ENCODE data around the gene TPBG. TPM values are rescaled to one million over a fixed set of nuclear protein-coding genes. Genes with fewer than 3 reads are reported as not detected.

TPBG gene, protein sequence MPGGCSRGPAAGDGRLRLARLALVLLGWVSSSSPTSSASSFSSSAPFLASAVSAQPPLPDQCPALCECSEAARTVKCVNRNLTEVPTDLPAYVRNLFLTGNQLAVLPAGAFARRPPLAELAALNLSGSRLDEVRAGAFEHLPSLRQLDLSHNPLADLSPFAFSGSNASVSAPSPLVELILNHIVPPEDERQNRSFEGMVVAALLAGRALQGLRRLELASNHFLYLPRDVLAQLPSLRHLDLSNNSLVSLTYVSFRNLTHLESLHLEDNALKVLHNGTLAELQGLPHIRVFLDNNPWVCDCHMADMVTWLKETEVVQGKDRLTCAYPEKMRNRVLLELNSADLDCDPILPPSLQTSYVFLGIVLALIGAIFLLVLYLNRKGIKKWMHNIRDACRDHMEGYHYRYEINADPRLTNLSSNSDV
- 92.5 TPM for polyA plus RNA-seq (2013, experiment 1 of 2)
- 93.7 TPM for polyA plus RNA-seq (2013, experiment 2 of 2)

DNA sequence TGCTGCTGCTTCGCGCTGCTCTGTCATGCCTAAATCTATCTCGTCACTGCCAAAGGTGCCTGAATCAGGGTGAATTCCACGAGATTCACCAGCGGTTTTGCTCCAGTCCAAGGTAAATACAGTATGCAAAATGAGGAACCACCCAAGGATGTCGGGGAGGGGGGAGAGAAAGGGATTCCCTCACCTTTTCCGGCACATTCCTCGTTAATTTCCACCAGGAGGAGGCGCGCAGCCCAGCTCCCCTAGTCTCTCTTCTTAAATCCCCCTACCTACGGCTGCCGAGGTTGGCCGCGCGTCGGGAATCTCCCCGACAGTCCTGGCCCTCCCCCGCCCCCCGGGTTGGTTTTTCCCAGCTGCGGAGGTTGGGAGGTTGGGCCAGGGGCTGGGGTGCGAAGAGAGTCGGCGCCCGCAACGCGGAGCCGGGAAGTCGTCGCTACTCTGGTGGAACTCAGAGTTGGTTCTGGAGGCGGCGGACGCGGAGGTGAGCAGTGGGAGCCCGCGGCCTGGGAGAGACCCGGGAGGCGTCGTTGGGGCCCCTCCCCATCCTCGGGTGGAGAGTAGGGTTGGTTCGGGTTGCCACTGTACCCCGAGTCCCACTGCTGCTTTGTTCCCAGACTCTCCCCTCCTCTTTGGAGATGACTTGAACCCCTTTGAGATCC lies at the start of gene TPBG:
TPBG (plus strand) TSS at position 390 of the 659 bp plus-strand sequence. CDS start 1,145 bp downstream, outside the sequence.
- Histone ChIP-seq H2AK5ac (ENCODE audit: low read depth, low read length) (peak within 1 kb of the TSS; percentile 41), H3K9ac (ENCODE audit: low read depth, low read length, poor library complexity) (peak within 1 kb of the TSS; percentile 99), H4K91ac (ENCODE audit: low read depth, low read length, poor library complexity) (no peak within 1 kb of the TSS), H3K4me2 (ENCODE audit: insufficient read depth, low read length, poor library complexity, severe bottlenecking) (peak within 1 kb of the TSS; percentile 90), H3K36me3 (replicated peaks in 1 of 2; ENCODE audit: control insufficient read depth in 2 of 2, insufficient read depth in 2 of 2, low read length in 2 of 2) (peaks cover 3 to 18% of the 10 kb centered on the region in 2 donors), H2BK120ac (ENCODE audit: low read depth, low read length) (peak within 1 kb of the TSS; percentile 84), H3K27me3 (ENCODE audit: control insufficient read depth in 3 of 3, insufficient read depth in 3 of 3, low read depth in 1 of 3, low read length in 3 of 3) (peaks cover 0 to 30% (median 0%) of the 10 kb centered on the region in 3 experiments), H3K4ac (ENCODE audit: low read length) (peak within 1 kb of the TSS; percentile 76), H2BK15ac (ENCODE audit: low read length) (peak within 1 kb of the TSS; percentile 87), H4K8ac (ENCODE audit: low read depth, low read length) (no peak within 1 kb of the TSS), H3K79me1 (ENCODE audit: low read depth, low read length) (peaks cover 7% of the 10 kb centered on the region), H3K9me3 (replicated peaks in 1 of 2; ENCODE audit: control insufficient read depth in 2 of 2, insufficient read depth in 1 of 2, low read depth in 1 of 2, low read length in 2 of 2) (peaks cover 0 to 7% of the 10 kb centered on the region in 2 donors), H3K14ac (ENCODE audit: low read length) (peak within 1 kb of the TSS; percentile 96), H3K4me1 (ENCODE audit: control insufficient read depth in 2 of 2, insufficient read depth in 1 of 2, low read depth in 1 of 2, low read length in 2 of 2) (peaks cover 2 to 7% of the 10 kb centered on the region in 2 donors), H2AFZ (ENCODE audit: low read length) (peak within 1 kb of the TSS; percentile 96), H3K23ac (ENCODE audit: low read depth, low read length, poor library complexity) (peak within 1 kb of the TSS; percentile 96), H2BK5ac (ENCODE audit: low read length) (peak within 1 kb of the TSS; percentile 100), H2BK12ac (ENCODE audit: low read length) (peak within 1 kb of the TSS; percentile 84), H3K4me3 (ENCODE audit: low read length in 2 of 2) (peak within 1 kb of the TSS; percentile 82 to 85), H3K27ac (replicated peaks; ENCODE audit: low read length) (peak within 1 kb of the TSS; percentile 99), H3K18ac (ENCODE audit: low read length) (peak within 1 kb of the TSS; percentile 99)
- DNase-seq (ENCODE audit: low spot score), result peak; percentile 81
- no CpG with 5 or more reads among the region's 41 CpGs for WGBS, 2 donors (ENCODE audit: extremely low coverage in 2 of 2, insufficient read length in 2 of 2, insufficient replicate concordance in 1 of 2)

GRCh38 chr6:82322386-82322785 lies 41.2 kb upstream of the TPBG start:
- Histone ChIP-seq H2BK120ac (ENCODE audit: low read depth, low read length) (no peak overlapping the region), H3K4ac (ENCODE audit: low read length) (no peak overlapping the region), H3K9ac (ENCODE audit: low read depth, low read length, poor library complexity) (no peak overlapping the region), H3K36me3 (replicated peaks in 1 of 2; ENCODE audit: control insufficient read depth in 2 of 2, insufficient read depth in 2 of 2, low read length in 2 of 2) (no peaks in the 10 kb centered on the region), H3K27ac (replicated peaks; ENCODE audit: low read length) (no peak overlapping the region), H3K14ac (ENCODE audit: low read length) (no peak overlapping the region), H3K79me1 (ENCODE audit: low read depth, low read length) (no peaks in the 10 kb centered on the region), H3K23ac (ENCODE audit: low read depth, low read length, poor library complexity) (no peak overlapping the region), H3K27me3 (ENCODE audit: control insufficient read depth in 3 of 3, insufficient read depth in 3 of 3, low read depth in 1 of 3, low read length in 3 of 3) (no peaks in the 10 kb centered on the region), H2BK15ac (ENCODE audit: low read length) (no peak overlapping the region), H2BK12ac (ENCODE audit: low read length) (no peak overlapping the region), H3K9me3 (replicated peaks in 1 of 2; ENCODE audit: control insufficient read depth in 2 of 2, insufficient read depth in 1 of 2, low read depth in 1 of 2, low read length in 2 of 2) (no peaks in the 10 kb centered on the region), H4K91ac (ENCODE audit: low read depth, low read length, poor library complexity) (no peak overlapping the region), H2AK5ac (ENCODE audit: low read depth, low read length) (no peak overlapping the region), H2BK5ac (ENCODE audit: low read length) (no peak overlapping the region), H3K4me3 (ENCODE audit: low read length in 2 of 2) (no peak overlapping the region), H4K8ac (ENCODE audit: low read depth, low read length) (no peak overlapping the region), H3K18ac (ENCODE audit: low read length) (no peak overlapping the region), H3K4me1 (ENCODE audit: control insufficient read depth in 2 of 2, insufficient read depth in 1 of 2, low read depth in 1 of 2, low read length in 2 of 2) (no peaks in the 10 kb centered on the region), H3K4me2 (ENCODE audit: insufficient read depth, low read length, poor library complexity, severe bottlenecking) (no peak overlapping the region), H2AFZ (ENCODE audit: low read length) (no peak overlapping the region)
- WGBS, 2 donors (ENCODE audit: extremely low coverage in 2 of 2, insufficient read length in 2 of 2, insufficient replicate concordance in 1 of 2), result no CpG with 5 or more reads among the region's 1 CpG
- no peak for DNase-seq (ENCODE audit: low spot score)

GRCh38 chr6:82329766-82330165 lies 33.9 kb upstream of the TPBG start:
- no peak overlapping the region for H3K23ac ChIP-seq (ENCODE audit: low read depth, low read length, poor library complexity)
- H4K8ac ChIP-seq (ENCODE audit: low read depth, low read length), result no peak overlapping the region
- H2AFZ ChIP-seq (ENCODE audit: low read length), result no peak overlapping the region
- H3K14ac ChIP-seq (ENCODE audit: low read length), result no peak overlapping the region
- WGBS, 2 donors (ENCODE audit: extremely low coverage in 2 of 2, insufficient read length in 2 of 2, insufficient replicate concordance in 1 of 2), result no CpG with 5 or more reads among the region's 4 CpGs
- no peak overlapping the region for H2BK15ac ChIP-seq (ENCODE audit: low read length)
- H4K91ac ChIP-seq (ENCODE audit: low read depth, low read length, poor library complexity), result no peak overlapping the region
- H3K4me3 ChIP-seq (ENCODE audit: low read length in 2 of 2), result no peak overlapping the region
- H3K4ac ChIP-seq (ENCODE audit: low read length), result no peak overlapping the region
- no peaks in the 10 kb centered on the region for H3K79me1 ChIP-seq (ENCODE audit: low read depth, low read length)
- no peak overlapping the region for H3K27ac ChIP-seq (replicated peaks; ENCODE audit: low read length)
- H2BK12ac ChIP-seq (ENCODE audit: low read length), result no peak overlapping the region
- DNase-seq (ENCODE audit: low spot score), result no peak
- no peak overlapping the region for H2BK120ac ChIP-seq (ENCODE audit: low read depth, low read length)
- H3K36me3 ChIP-seq (replicated peaks in 1 of 2; ENCODE audit: control insufficient read depth in 2 of 2, insufficient read depth in 2 of 2, low read length in 2 of 2), result no peaks in the 10 kb centered on the region
- H2BK5ac ChIP-seq (ENCODE audit: low read length), result no peak overlapping the region
- H2AK5ac ChIP-seq (ENCODE audit: low read depth, low read length), result no peak overlapping the region
- no peaks in the 10 kb centered on the region for H3K4me1 ChIP-seq (ENCODE audit: control insufficient read depth in 2 of 2, insufficient read depth in 1 of 2, low read depth in 1 of 2, low read length in 2 of 2)
- H3K9me3 ChIP-seq (replicated peaks in 1 of 2; ENCODE audit: control insufficient read depth in 2 of 2, insufficient read depth in 1 of 2, low read depth in 1 of 2, low read length in 2 of 2), result no peaks in the 10 kb centered on the region
- no peaks in the 10 kb centered on the region for H3K27me3 ChIP-seq (ENCODE audit: control insufficient read depth in 3 of 3, insufficient read depth in 3 of 3, low read depth in 1 of 3, low read length in 3 of 3)
- no peak overlapping the region for H3K9ac ChIP-seq (ENCODE audit: low read depth, low read length, poor library complexity)
- H3K18ac ChIP-seq (ENCODE audit: low read length), result no peak overlapping the region
- H3K4me2 ChIP-seq (ENCODE audit: insufficient read depth, low read length, poor library complexity, severe bottlenecking), result no peak overlapping the region

DNA sequence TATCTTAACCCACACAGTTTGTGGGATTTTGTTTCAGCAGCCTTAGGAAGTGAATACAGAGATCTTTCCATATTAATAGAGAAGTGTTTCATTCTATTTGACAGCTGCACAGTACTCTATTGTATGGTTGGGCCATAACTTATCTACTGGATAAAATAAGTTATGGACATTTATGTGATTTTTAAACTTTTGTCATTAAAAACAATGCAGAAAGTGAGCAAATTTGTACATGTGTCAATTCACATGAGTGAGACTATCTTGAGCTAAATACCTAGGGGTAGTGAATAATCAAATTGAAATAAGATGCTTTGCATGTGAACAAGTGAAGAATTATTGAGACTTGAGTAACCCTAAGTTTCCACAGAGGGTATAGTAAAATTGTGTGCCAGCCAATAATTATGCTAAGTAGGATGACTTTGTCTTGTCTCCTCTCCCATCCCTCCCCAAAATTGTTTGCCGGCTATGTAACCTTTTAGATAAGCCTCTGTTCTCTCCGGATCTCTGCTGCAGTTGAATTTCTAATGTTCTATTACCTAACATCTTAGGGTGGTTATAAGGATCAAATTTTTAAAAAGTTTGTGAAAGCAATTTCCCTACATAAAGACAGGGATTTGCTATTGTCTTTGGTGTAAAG lies 33.3 kb upstream of the TPBG start:
- WGBS, 2 donors (ENCODE audit: extremely low coverage in 2 of 2, insufficient read length in 2 of 2, insufficient replicate concordance in 1 of 2), result no CpG with 5 or more reads among the region's 2 CpGs
- H3K9ac ChIP-seq (ENCODE audit: low read depth, low read length, poor library complexity), result no peak overlapping the region
- no peak overlapping the region for H2AFZ ChIP-seq (ENCODE audit: low read length)
- no peak overlapping the region for H2BK120ac ChIP-seq (ENCODE audit: low read depth, low read length)
- H4K91ac ChIP-seq (ENCODE audit: low read depth, low read length, poor library complexity), result no peak overlapping the region
- no peak overlapping the region for H3K18ac ChIP-seq (ENCODE audit: low read length)
- no peak overlapping the region for H2AK5ac ChIP-seq (ENCODE audit: low read depth, low read length)
- H3K9me3 ChIP-seq (replicated peaks in 1 of 2; ENCODE audit: control insufficient read depth in 2 of 2, insufficient read depth in 1 of 2, low read depth in 1 of 2, low read length in 2 of 2), result no peaks in the 10 kb centered on the region
- no peak overlapping the region for H2BK12ac ChIP-seq (ENCODE audit: low read length)
- H3K14ac ChIP-seq (ENCODE audit: low read length), result no peak overlapping the region
- H3K23ac ChIP-seq (ENCODE audit: low read depth, low read length, poor library complexity), result no peak overlapping the region
- H3K4me1 ChIP-seq (ENCODE audit: control insufficient read depth in 2 of 2, insufficient read depth in 1 of 2, low read depth in 1 of 2, low read length in 2 of 2), result no peaks in the 10 kb centered on the region
- no peaks in the 10 kb centered on the region for H3K27me3 ChIP-seq (ENCODE audit: control insufficient read depth in 3 of 3, insufficient read depth in 3 of 3, low read depth in 1 of 3, low read length in 3 of 3)
- H3K4ac ChIP-seq (ENCODE audit: low read length), result no peak overlapping the region
- no peak overlapping the region for H3K4me2 ChIP-seq (ENCODE audit: insufficient read depth, low read length, poor library complexity, severe bottlenecking)
- no peaks in the 10 kb centered on the region for H3K79me1 ChIP-seq (ENCODE audit: low read depth, low read length)
- no peak overlapping the region for H2BK15ac ChIP-seq (ENCODE audit: low read length)
- H3K4me3 ChIP-seq (ENCODE audit: low read length in 2 of 2), result no peak overlapping the region
- no peak for DNase-seq (ENCODE audit: low spot score)
- H3K36me3 ChIP-seq (replicated peaks in 1 of 2; ENCODE audit: control insufficient read depth in 2 of 2, insufficient read depth in 2 of 2, low read length in 2 of 2), result no peaks in the 10 kb centered on the region
- no peak overlapping the region for H2BK5ac ChIP-seq (ENCODE audit: low read length)
- H3K27ac ChIP-seq (replicated peaks; ENCODE audit: low read length), result no peak overlapping the region
- no peak overlapping the region for H4K8ac ChIP-seq (ENCODE audit: low read depth, low read length)

Measured in neuronal stem cell (in vitro differentiated cells).